ENCODE measurements around the gene DGCR8.
A peak's percentile ranks its signal among the peaks of the same experiment; 100 is the strongest.

DGCR8 gene

GRCh38 chr22:20068640-20069039, 11.4 kb upstream of the DGCR8 start:
- no peaks in the 10 kb centered on the region for H3K4me1 ChIP-seq (ENCODE audit: insufficient read depth, low read length)
- H3K36me3 ChIP-seq (ENCODE audit: insufficient read depth, low read length): no peaks in the 10 kb centered on the region
- H3K9ac ChIP-seq (ENCODE audit: low read depth, low read length): no peak overlapping the region
- H3K9me3 ChIP-seq (ENCODE audit: control insufficient read depth, insufficient read depth, low read length): no peaks in the 10 kb centered on the region

GRCh38 chr22:20069331-20070042, 10.6 kb upstream of the DGCR8 start:
- Histone ChIP-seq H3K9ac (ENCODE audit: low read depth, low read length) (no peak overlapping the region), H3K36me3 (ENCODE audit: insufficient read depth, low read length) (no peaks in the 10 kb centered on the region), H3K9me3 (ENCODE audit: control insufficient read depth, insufficient read depth, low read length) (no peaks in the 10 kb centered on the region), H3K4me1 (ENCODE audit: insufficient read depth, low read length) (no peaks in the 10 kb centered on the region)

GRCh38 chr22:20071524-20071972, 8.5 kb upstream of the DGCR8 start:
- Histone ChIP-seq H3K9ac (ENCODE audit: low read depth, low read length) (no peak overlapping the region), H3K36me3 (ENCODE audit: insufficient read depth, low read length) (no peaks in the 10 kb centered on the region), H3K9me3 (ENCODE audit: control insufficient read depth, insufficient read depth, low read length) (no peaks in the 10 kb centered on the region), H3K4me1 (ENCODE audit: insufficient read depth, low read length) (no peaks in the 10 kb centered on the region)

- no peak overlapping the region for H3K9ac ChIP-seq (ENCODE audit: low read depth, low read length)
- H3K4me1 ChIP-seq (ENCODE audit: insufficient read depth, low read length): peaks cover 5% of the 10 kb centered on the region; the same call in 1 of the 2 replicates
- H3K36me3 ChIP-seq (ENCODE audit: insufficient read depth, low read length): peaks cover under 1% of the 10 kb centered on the region; the same call in 1 of the 2 replicates
- no peaks in the 10 kb centered on the region for H3K9me3 ChIP-seq (ENCODE audit: control insufficient read depth, insufficient read depth, low read length)
Observed at GRCh38 chr22:20076627-20077172, 3.3 kb upstream of the DGCR8 start.

- H3K36me3 ChIP-seq (ENCODE audit: insufficient read depth, low read length): peaks cover 3% of the 10 kb centered on the region; the same call in 1 of the 2 replicates
- no peaks in the 10 kb centered on the region for H3K9me3 ChIP-seq (ENCODE audit: control insufficient read depth, insufficient read depth, low read length)
- H3K9ac ChIP-seq (ENCODE audit: low read depth, low read length): peak overlapping the region; percentile 81
- H3K4me1 ChIP-seq (ENCODE audit: insufficient read depth, low read length): peaks cover 14% of the 10 kb centered on the region; the same call in 1 of the 2 replicates
Observed at GRCh38 chr22:20080445-20080775, 369 bp downstream of the DGCR8 start.

GRCh38 chr22:20080776-20081654, 974 bp downstream of the DGCR8 start:
- Histone ChIP-seq H3K9me3 (ENCODE audit: control insufficient read depth, insufficient read depth, low read length) (no peaks in the 10 kb centered on the region), H3K4me1 (ENCODE audit: insufficient read depth, low read length) (peaks cover 14% of the 10 kb centered on the region; the same call in 1 of the 2 replicates), H3K9ac (ENCODE audit: low read depth, low read length) (peak overlapping the region; percentile 81), H3K36me3 (ENCODE audit: insufficient read depth, low read length) (peaks cover 5% of the 10 kb centered on the region)

GRCh38 chr22:20083157-20083890, 3.3 kb downstream of the DGCR8 start:
- Histone ChIP-seq H3K36me3 (ENCODE audit: insufficient read depth, low read length) (peaks cover 22% of the 10 kb centered on the region), H3K4me1 (ENCODE audit: insufficient read depth, low read length) (peaks cover 14% of the 10 kb centered on the region; the same call in 1 of the 2 replicates), H3K9me3 (ENCODE audit: control insufficient read depth, insufficient read depth, low read length) (no peaks in the 10 kb centered on the region), H3K9ac (ENCODE audit: low read depth, low read length) (no peak overlapping the region)

GRCh38 chr22:20083891-20084546, 4.0 kb downstream of the DGCR8 start:
- H3K9me3 ChIP-seq (ENCODE audit: control insufficient read depth, insufficient read depth, low read length): no peaks in the 10 kb centered on the region
- peaks cover 29% of the 10 kb centered on the region for H3K36me3 ChIP-seq (ENCODE audit: insufficient read depth, low read length)
- H3K4me1 ChIP-seq (ENCODE audit: insufficient read depth, low read length): peaks cover 14% of the 10 kb centered on the region; the same call in 1 of the 2 replicates
- no peak overlapping the region for H3K9ac ChIP-seq (ENCODE audit: low read depth, low read length)

GRCh38 chr22:20084547-20085413, 4.7 kb downstream of the DGCR8 start:
- Histone ChIP-seq H3K4me1 (ENCODE audit: insufficient read depth, low read length) (peaks cover 14% of the 10 kb centered on the region; the same call in 1 of the 2 replicates), H3K36me3 (ENCODE audit: insufficient read depth, low read length) (peaks cover 37% of the 10 kb centered on the region), H3K9ac (ENCODE audit: low read depth, low read length) (no peak overlapping the region), H3K9me3 (ENCODE audit: control insufficient read depth, insufficient read depth, low read length) (no peaks in the 10 kb centered on the region)

GRCh38 chr22:20085651-20086050, 5.6 kb downstream of the DGCR8 start:
- peaks cover 14% of the 10 kb centered on the region; the same call in 1 of the 2 replicates for H3K4me1 ChIP-seq (ENCODE audit: insufficient read depth, low read length)
- H3K9ac ChIP-seq (ENCODE audit: low read depth, low read length): no peak overlapping the region
- H3K36me3 ChIP-seq (ENCODE audit: insufficient read depth, low read length): peaks cover 46% of the 10 kb centered on the region
- no peaks in the 10 kb centered on the region for H3K9me3 ChIP-seq (ENCODE audit: control insufficient read depth, insufficient read depth, low read length)

- H3K9me3 ChIP-seq (ENCODE audit: control insufficient read depth, insufficient read depth, low read length): no peaks in the 10 kb centered on the region
- H3K4me1 ChIP-seq (ENCODE audit: insufficient read depth, low read length): peaks cover 14% of the 10 kb centered on the region; the same call in 1 of the 2 replicates
- H3K9ac ChIP-seq (ENCODE audit: low read depth, low read length): no peak overlapping the region
- H3K36me3 ChIP-seq (ENCODE audit: insufficient read depth, low read length): peaks cover 51% of the 10 kb centered on the region
Observed at GRCh38 chr22:20086101-20086599, 6.1 kb downstream of the DGCR8 start.

- H3K36me3 ChIP-seq (ENCODE audit: insufficient read depth, low read length): peaks cover 55% of the 10 kb centered on the region
- H3K9ac ChIP-seq (ENCODE audit: low read depth, low read length): no peak overlapping the region
- H3K4me1 ChIP-seq (ENCODE audit: insufficient read depth, low read length): peaks cover 8% of the 10 kb centered on the region; the same call in 1 of the 2 replicates
- H3K9me3 ChIP-seq (ENCODE audit: control insufficient read depth, insufficient read depth, low read length): no peaks in the 10 kb centered on the region
Observed at GRCh38 chr22:20086763-20087162, 6.7 kb downstream of the DGCR8 start.

All from ES-I3 (cell line).